Measurements from ENCODE around the gene FBXL17. TPM values are rescaled to one million over a fixed set of nuclear protein-coding genes. Genes with fewer than 3 reads are reported as not detected.

FBXL17 gene
- total and polyA plus RNA-seq, 2 of the 13 experiments (the other 11 are each of a cell fraction or from before 2014, with no cell fraction given): 3.0 to 7.9 TPM

DNA sequence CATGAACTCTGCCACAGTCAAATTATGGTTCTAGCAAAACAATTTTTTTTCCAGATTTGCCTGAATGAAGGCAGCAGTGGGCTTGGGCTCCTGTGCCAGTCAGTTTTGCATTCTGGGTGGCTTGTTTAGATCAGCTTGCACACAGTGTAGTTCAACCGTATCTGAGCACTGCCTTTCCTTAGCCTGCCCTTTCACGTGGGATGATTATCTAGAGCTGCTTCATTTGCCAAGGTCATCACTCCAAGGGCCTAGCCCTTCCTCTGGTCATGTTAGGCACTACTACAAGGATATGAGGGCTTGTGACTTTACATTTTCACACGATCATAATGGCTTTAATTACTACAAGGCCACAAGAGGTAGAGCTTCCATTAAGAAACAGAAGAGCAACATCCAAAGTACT lies 560.6 kb downstream of the FBXL17 start (continued):
- TF ChIP-seq CC2D1A (CRISPR knock-in tag; IDR thresholded peaks at IDR 0.05) (no peak), SOX5 (CRISPR knock-in tag; IDR thresholded peaks at IDR 0.05; ENCODE audit: borderline replicate concordance) (no peak), IRF2 (CRISPR knock-in tag; IDR thresholded peaks at IDR 0.05) (no peak), ZNF44 (CRISPR knock-in tag; IDR thresholded peaks at IDR 0.05) (no peak), ZBTB7A (CRISPR knock-in tag; IDR thresholded peaks at IDR 0.05) (no peak)
- TF ChIP-seq, protein P1, sequence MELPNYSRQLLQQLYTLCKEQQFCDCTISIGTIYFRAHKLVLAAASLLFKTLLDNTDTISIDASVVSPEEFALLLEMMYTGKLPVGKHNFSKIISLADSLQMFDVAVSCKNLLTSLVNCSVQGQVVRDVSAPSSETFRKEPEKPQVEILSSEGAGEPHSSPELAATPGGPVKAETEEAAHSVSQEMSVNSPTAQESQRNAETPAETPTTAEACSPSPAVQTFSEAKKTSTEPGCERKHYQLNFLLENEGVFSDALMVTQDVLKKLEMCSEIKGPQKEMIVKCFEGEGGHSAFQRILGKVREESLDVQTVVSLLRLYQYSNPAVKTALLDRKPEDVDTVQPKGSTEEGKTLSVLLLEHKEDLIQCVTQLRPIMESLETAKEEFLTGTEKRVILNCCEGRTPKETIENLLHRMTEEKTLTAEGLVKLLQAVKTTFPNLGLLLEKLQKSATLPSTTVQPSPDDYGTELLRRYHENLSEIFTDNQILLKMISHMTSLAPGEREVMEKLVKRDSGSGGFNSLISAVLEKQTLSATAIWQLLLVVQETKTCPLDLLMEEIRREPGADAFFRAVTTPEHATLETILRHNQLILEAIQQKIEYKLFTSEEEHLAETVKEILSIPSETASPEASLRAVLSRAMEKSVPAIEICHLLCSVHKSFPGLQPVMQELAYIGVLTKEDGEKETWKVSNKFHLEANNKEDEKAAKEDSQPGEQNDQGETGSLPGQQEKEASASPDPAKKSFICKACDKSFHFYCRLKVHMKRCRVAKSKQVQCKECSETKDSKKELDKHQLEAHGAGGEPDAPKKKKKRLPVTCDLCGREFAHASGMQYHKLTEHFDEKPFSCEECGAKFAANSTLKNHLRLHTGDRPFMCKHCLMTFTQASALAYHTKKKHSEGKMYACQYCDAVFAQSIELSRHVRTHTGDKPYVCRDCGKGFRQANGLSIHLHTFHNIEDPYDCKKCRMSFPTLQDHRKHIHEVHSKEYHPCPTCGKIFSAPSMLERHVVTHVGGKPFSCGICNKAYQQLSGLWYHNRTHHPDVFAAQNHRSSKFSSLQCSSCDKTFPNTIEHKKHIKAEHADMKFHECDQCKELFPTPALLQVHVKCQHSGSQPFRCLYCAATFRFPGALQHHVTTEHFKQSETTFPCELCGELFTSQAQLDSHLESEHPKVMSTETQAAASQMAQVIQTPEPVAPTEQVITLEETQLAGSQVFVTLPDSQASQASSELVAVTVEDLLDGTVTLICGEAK (IDR thresholded peaks at IDR 0.05): no peak
- TF ChIP-seq, protein P1 (CRISPR knock-in tag; IDR thresholded peaks at IDR 0.05): no peak
